Stomach (tissue), 9 donors: ENCODE measurements around the gene SMIM29. TPM values are rescaled to one million over a fixed set of nuclear protein-coding genes. Genes with fewer than 3 reads are reported as not detected.

Source experiments
- DNase-seq, 2 donors: peaks; one replicate each; pipeline versions ENCODE4 v3.0.0 to v3.0.0-alpha.2; 2013 to 2019
- H3K27ac ChIP-seq, 5 donors: fragments of 200-600 bp in 4 of 5; sonication (generic) in 4 of 5; one replicate each; pipeline ENCODE4 v1.5.1; 2013 to 2019; ENCODE audit warnings: mild to moderate bottlenecking in 1 of 5, moderate library complexity in 1 of 5
- H3K27me3 ChIP-seq, 3 donors: fragments of 200-600 bp; sonication (generic); one replicate each; pipeline ENCODE4 v1.5.1; 2017 to 2019; ENCODE audit warnings: mixed run types in 1 of 3
- H3K36me3 ChIP-seq, 4 donors: fragments of 200-600 bp; sonication (generic); 1 replicate in 3 of 4; 2 replicates in 1 of 4; pipeline ENCODE4 v1.5.1; 2016 to 2019
- H3K4me1 ChIP-seq, 4 donors: fragments of 200-600 bp; sonication (generic); one replicate each; pipeline ENCODE4 v1.5.1; 2016 to 2019
- H3K4me3 ChIP-seq, 4 donors: fragments of 200-600 bp; sonication (generic) in 3 of 4; one replicate each; pipeline ENCODE4 v1.5.1; 2016 to 2019; ENCODE audit warnings: mild to moderate bottlenecking in 1 of 4
- H3K9me3 ChIP-seq, 4 donors: fragments of 200-600 bp; sonication (generic); one replicate each; pipeline ENCODE4 v1.5.1; 2016 to 2019
- EP300 ChIP-seq: sonication (generic); formaldehyde crosslinking; IDR thresholded peaks from one replicate; pipeline ENCODE4 v1.6.1; 2017; ENCODE audit warnings: antibody characterized with exemption
- POLR2A ChIP-seq, 4 donors: fragments of 450-650 bp; IDR thresholded peaks; one replicate each; pipeline ENCODE4 v1.6.1; 2016; ENCODE audit warnings: antibody characterized with exemption in 4 of 4, control low read depth in 2 of 4, mild to moderate bottlenecking in 1 of 4, moderate library complexity in 1 of 4
- POLR2AphosphoS5 ChIP-seq, 3 donors: sonication (generic); formaldehyde crosslinking; IDR thresholded peaks; one replicate each; pipeline ENCODE4 v1.6.1; 2016; ENCODE audit warnings: antibody characterized with exemption in 3 of 3
- WGBS, 5 donors: extraction: QIAGEN DNeasy Blood & Tissue Kit in 3 of 5; methylation state at CpG; one replicate each; pipeline versions ENCODE4 v1.1.5 to v1.1.7; 2013 to 2018; 5-methylcytosine and 5-hydroxymethylcytosine counted together
- intact Hi-C: fragments of 100-400 bp; cut with DNase I; formaldehyde crosslinking; loops from one replicate; pipeline ENCODE4 v1.15.1; 2023; ENCODE audit warnings: low total_unique reads
- polyA plus RNA-seq, 3 donors: library from polyadenylated mRNA; stranded (reverse); fragments of 200-250 nt; gene quantifications; one replicate each; pipeline ENCODE4 v1.2.3, GENCODE V29; 2013
- total RNA-seq, 5 donors: library from RNA; depleted of rRNA; stranded (reverse); fragments of >200 nt; gene quantifications; one replicate each; pipeline versions ENCODE4 v1.1.0 to v1.2.3, GENCODE V29; 2014 to 2016
- TF ChIP-seq, protein P1 (sequence below), 7 experiments: fragments of 450-650 bp in 4 of 7; fragments of 200-600 bp in 3 of 7; sonication (generic) in 3 of 7; IDR thresholded peaks; one replicate each; pipeline ENCODE4 v1.5.1; 2016 to 2019; ENCODE audit warnings: antibody characterized with exemption in 7 of 7, control low read depth in 2 of 7, mild to moderate bottlenecking in 1 of 7
- donor health status: healthy with polysubstance abuse.
- donor health status: Bipolar disorder and iron deficiency.
- donor health status: healthy.

The SMIM29 gene
- total and polyA plus RNA-seq, 8 donors, result 2.8 to 49.1 (median 26.7) TPM

DNA sequence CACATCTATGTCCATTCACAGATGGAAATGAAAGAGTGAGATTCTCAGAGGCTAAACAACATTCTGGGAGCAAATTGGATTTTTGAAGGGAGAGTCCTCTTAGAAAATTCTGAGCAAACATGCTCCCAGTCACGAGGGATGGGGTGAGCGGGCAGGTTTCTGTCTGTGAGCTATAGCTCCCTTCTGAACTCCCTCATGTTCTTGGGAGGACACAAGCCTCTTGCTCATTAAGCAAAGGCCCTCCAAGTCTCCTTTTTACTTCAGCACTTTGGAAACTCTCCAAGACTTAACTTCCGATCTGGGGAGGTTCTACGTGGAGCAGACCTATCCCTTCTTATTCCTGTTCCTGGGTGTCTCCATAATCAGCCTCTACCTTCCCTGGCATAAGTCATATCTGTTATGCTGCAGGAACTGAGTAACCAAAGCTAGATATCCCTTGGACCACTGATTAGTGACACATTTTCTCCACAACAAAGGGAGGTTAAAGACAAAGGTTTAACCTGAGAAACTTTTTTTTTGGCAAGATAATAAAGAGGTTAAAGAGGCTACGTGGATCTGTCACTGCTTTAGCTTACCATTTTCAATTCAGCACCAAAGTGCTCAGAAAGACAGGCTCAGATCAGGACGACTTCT is 33.0 kb upstream of the SMIM29 start:
- no peak for TF ChIP-seq POLR2AphosphoS5 (IDR thresholded peaks at IDR 0.05)
- TF ChIP-seq EP300, result no peak
- TF ChIP-seq, protein P1, sequence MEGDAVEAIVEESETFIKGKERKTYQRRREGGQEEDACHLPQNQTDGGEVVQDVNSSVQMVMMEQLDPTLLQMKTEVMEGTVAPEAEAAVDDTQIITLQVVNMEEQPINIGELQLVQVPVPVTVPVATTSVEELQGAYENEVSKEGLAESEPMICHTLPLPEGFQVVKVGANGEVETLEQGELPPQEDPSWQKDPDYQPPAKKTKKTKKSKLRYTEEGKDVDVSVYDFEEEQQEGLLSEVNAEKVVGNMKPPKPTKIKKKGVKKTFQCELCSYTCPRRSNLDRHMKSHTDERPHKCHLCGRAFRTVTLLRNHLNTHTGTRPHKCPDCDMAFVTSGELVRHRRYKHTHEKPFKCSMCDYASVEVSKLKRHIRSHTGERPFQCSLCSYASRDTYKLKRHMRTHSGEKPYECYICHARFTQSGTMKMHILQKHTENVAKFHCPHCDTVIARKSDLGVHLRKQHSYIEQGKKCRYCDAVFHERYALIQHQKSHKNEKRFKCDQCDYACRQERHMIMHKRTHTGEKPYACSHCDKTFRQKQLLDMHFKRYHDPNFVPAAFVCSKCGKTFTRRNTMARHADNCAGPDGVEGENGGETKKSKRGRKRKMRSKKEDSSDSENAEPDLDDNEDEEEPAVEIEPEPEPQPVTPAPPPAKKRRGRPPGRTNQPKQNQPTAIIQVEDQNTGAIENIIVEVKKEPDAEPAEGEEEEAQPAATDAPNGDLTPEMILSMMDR (IDR thresholded peaks at IDR 0.05), result no peak
- TF ChIP-seq POLR2A (IDR thresholded peaks at IDR 0.05), result no peak
- 81 to 89% (median 83%) methylated on average over 6 of the region's 6 CpGs for WGBS, 5 donors
- no peak overlapping the region for H3K27ac ChIP-seq

DNA sequence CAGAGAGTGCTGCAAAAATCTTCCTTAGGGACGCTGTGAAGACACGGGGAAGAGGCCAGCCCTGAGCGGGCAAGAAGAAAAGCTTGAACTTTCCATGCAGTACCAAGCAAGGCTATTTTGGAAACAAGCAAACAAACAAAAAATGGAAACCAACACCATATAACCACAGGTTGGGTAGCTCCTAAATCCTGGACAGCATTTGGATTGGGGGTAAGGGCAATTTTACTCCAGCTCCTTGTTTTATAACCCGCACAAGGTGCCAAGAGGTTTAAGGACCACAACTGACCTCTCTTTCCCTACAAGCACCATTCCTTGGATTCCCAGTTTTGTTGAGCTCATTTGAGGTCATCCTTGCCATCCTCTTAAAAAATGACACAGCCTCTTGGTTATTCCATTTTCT is 31.4 kb upstream of the SMIM29 start:
- TF ChIP-seq POLR2AphosphoS5 (IDR thresholded peaks at IDR 0.05) (no peak), EP300 (no peak), POLR2A (IDR thresholded peaks at IDR 0.05) (no peak)
- TF ChIP-seq, protein P1 (IDR thresholded peaks at IDR 0.05), result no peak
- 88 to 97% (median 95%) methylated on average over 4 of the region's 4 CpGs for WGBS, 5 donors
- Histone ChIP-seq H3K27ac (no peak overlapping the region), H3K4me3 (no peak overlapping the region), H3K4me1 (peaks cover 0 to 22% (median 3%) of the 10 kb centered on the region in 4 donors), H3K27me3 (no peaks in the 10 kb centered on the region), H3K36me3 (peaks cover 0 to 23% (median 16%) of the 10 kb centered on the region in 4 donors), H3K9me3 (no peaks in the 10 kb centered on the region)
- no peak for DNase-seq
- intact Hi-C loops, result no loop called here

More for the DNA sequence above, 33.0 kb upstream of the SMIM29 start:
- H3K36me3 ChIP-seq, result peaks cover 0 to 27% (median 16%) of the 10 kb centered on the region in 4 donors
- H3K4me3 ChIP-seq, result no peak overlapping the region
- no peak for DNase-seq
- H3K4me1 ChIP-seq, result peaks cover 0 to 34% (median 2%) of the 10 kb centered on the region in 4 donors
- intact Hi-C loops, result no loop called here
- H3K27me3 ChIP-seq, result no peaks in the 10 kb centered on the region
- no peaks in the 10 kb centered on the region for H3K9me3 ChIP-seq

DNA sequence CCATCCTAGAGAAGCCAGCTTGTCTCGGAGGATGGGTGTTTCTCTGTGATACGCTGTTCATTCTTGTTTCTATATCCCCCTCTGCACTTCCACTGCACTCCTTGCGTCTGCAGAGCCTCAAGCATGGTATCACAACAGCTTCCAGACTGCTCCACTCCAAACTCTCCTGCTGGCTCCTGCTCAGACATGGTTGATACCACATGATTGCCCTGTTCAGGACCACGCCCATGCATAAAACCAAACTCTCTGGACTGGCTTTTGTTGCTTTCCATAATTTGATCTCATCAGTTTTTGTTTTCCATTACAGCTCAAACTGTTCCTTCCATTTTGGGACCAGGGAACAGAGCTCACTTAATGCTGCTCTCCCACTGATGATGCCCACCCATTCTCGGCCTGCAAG is 30.0 kb upstream of the SMIM29 start:
- WGBS, 5 donors, result 85 to 98% (median 95%) methylated on average over 5 of the region's 5 CpGs
- Histone ChIP-seq H3K4me1 (peaks cover 0 to 15% (median 5%) of the 10 kb centered on the region in 4 donors), H3K9me3 (no peaks in the 10 kb centered on the region), H3K36me3 (peaks cover 0 to 22% (median 10%) of the 10 kb centered on the region in 4 donors), H3K4me3 (no peak overlapping the region), H3K27me3 (no peaks in the 10 kb centered on the region), H3K27ac (no peak overlapping the region)
- DNase-seq, result no peak
- TF ChIP-seq, protein P1 (IDR thresholded peaks at IDR 0.05), result no peak
- TF ChIP-seq POLR2AphosphoS5 (IDR thresholded peaks at IDR 0.05), result no peak
- no peak for TF ChIP-seq EP300
- no peak for TF ChIP-seq POLR2A (IDR thresholded peaks at IDR 0.05)
- intact Hi-C loops, result no loop called here

DNA sequence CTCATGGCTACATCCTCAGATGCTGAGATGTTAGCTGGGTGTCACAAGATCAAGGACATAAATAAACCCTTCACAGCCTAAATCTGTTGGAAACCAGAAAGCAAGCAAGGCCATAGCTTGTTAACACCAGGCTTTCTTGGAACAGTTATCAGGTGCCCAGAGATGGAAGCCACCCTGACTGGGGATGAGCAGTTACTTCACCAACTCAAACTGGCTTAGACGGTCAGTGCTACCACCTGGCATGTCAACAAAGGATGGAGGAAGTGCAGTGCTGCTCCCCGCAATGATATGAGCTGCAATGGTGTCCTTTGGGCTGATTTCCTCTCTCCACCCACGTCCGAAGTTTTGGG is 28.9 kb upstream of the SMIM29 start:
- Histone ChIP-seq H3K36me3 (peaks cover 0 to 17% (median 8%) of the 10 kb centered on the region in 4 donors), H3K4me3 (no peak overlapping the region), H3K9me3 (no peaks in the 10 kb centered on the region), H3K4me1 (peaks cover 0 to 17% (median 11%) of the 10 kb centered on the region in 4 donors), H3K27ac (no peak overlapping the region), H3K27me3 (no peaks in the 10 kb centered on the region)
- no peak for TF ChIP-seq EP300
- TF ChIP-seq, protein P1 (IDR thresholded peaks at IDR 0.05), result no peak
- TF ChIP-seq POLR2A (IDR thresholded peaks at IDR 0.05), result no peak
- TF ChIP-seq POLR2AphosphoS5 (IDR thresholded peaks at IDR 0.05), result no peak
- WGBS, 5 donors, result 87 to 97% (median 93%) methylated on average over 4 of the region's 4 CpGs
- intact Hi-C loops, result no loop called here
- DNase-seq, result no peak
